Tibial nerve (tissue), 3 donors: ENCODE data around the gene HECTD2.

Experiments used
- POLR2A ChIP-seq, 2 donors: fragments of 450-650 bp; IDR thresholded peaks; one replicate each; pipeline ENCODE4 v1.6.1; 2017; ENCODE audit warnings: antibody characterized with exemption in 2 of 2, mild to moderate bottlenecking in 2 of 2, moderate library complexity in 2 of 2
- TF ChIP-seq, protein P1 (sequence below), 5 experiments: fragments of 200-600 bp in 3 of 5; fragments of 450-650 bp in 2 of 5; sonication (generic) in 3 of 5; IDR thresholded peaks; one replicate each; pipeline ENCODE4 v1.5.1; 2016 to 2019; ENCODE audit warnings: antibody characterized with exemption in 5 of 5, mild to moderate bottlenecking in 3 of 5, moderate library complexity in 2 of 5

DNA sequence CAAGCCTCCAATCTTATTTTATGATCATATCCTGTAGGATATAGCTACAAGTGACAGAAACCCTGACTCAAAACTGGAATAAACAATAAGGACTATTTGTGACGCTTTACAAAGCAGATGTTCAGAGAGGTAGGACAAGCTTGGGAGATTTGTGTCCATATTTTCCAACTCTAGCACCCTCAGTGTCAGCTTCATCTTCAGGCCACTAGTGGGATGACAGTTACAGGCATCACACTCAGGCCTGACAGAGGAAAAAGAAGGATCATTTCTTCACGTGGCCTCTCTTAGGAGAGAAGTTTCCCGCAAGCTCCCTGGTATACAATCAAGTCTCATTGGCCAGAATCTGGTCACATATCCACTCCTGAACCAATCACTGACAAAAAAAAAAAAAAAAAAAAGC lies 148.3 kb downstream of the HECTD2 start:
- TF ChIP-seq, protein P1, sequence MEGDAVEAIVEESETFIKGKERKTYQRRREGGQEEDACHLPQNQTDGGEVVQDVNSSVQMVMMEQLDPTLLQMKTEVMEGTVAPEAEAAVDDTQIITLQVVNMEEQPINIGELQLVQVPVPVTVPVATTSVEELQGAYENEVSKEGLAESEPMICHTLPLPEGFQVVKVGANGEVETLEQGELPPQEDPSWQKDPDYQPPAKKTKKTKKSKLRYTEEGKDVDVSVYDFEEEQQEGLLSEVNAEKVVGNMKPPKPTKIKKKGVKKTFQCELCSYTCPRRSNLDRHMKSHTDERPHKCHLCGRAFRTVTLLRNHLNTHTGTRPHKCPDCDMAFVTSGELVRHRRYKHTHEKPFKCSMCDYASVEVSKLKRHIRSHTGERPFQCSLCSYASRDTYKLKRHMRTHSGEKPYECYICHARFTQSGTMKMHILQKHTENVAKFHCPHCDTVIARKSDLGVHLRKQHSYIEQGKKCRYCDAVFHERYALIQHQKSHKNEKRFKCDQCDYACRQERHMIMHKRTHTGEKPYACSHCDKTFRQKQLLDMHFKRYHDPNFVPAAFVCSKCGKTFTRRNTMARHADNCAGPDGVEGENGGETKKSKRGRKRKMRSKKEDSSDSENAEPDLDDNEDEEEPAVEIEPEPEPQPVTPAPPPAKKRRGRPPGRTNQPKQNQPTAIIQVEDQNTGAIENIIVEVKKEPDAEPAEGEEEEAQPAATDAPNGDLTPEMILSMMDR (IDR thresholded peaks at IDR 0.05), result no peak
- no peak for TF ChIP-seq POLR2A (IDR thresholded peaks at IDR 0.05)
